NCI-H345 (cell line): Measurements from ENCODE around the gene CLIC1.

Source experiments
- DNase-seq: peaks from one replicate; lab custom pipeline; 2025; lab: John Stamatoyannopoulos, UW

Gene CLIC1

GRCh38 chr6:31737991-31738979, 2.0 kb upstream of the CLIC1 start:
- peak; percentile 92 for DNase-seq

GRCh38 chr6:31737315-31737990, 1.1 kb upstream of the CLIC1 start:
- DNase-seq = peak; percentile 40

DNA sequence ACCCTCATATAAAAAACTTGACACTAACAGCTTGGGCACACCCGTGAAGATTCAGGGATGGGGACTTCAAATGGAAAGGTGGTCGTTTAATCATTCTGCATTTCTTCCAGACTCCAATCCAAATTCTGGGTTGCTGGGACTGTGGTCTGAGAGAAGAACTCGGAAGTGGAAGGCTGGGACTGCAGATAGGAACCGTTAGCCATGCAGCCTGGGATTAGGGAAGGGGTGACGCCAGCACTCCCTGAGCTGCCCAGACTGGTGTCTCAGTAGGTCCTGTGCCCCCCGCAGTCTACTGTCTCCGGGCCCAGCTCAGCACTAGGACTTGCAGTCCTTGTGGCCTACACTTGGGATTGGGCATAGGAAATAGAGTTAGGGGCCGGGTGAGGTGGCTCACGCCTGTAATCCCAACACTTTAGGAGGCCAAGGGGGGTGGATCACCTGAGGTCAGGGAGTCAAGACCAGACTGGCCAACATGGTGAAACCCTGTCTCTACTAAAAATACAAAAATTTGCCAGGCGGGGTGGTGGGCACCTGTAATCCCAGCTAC, 511 bp upstream of the CLIC1 start:
- DNase-seq = no peak

DNA sequence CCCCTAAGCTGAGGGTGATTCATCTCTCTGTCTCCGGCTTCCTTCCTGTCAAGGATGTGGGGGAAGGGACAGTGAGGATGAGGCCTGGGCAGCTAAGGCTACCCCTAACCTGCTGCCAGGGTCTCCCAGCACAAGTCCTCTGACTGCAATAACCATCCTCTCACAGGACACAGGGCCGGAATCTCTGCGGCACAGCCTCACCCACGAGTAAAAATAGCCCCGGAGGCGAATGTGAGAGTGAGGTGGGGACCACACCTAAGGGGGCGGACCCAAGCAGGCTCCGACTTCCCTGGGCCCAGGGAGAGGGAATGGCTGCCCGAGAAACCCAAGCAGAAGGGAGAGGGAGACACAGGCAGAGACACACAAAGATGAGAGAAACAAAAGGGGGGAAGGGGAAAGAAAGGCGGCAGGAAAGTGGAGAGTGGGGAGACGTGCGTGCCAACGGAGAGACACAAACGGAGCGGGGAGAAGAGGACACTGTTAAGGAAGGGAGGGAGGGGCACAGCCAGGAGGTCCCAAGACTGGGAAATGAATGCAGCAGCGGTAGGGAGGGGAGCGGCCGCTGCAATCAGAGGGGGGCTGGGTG, 1.4 kb downstream of the CLIC1 start:
- no peak for DNase-seq

DNA sequence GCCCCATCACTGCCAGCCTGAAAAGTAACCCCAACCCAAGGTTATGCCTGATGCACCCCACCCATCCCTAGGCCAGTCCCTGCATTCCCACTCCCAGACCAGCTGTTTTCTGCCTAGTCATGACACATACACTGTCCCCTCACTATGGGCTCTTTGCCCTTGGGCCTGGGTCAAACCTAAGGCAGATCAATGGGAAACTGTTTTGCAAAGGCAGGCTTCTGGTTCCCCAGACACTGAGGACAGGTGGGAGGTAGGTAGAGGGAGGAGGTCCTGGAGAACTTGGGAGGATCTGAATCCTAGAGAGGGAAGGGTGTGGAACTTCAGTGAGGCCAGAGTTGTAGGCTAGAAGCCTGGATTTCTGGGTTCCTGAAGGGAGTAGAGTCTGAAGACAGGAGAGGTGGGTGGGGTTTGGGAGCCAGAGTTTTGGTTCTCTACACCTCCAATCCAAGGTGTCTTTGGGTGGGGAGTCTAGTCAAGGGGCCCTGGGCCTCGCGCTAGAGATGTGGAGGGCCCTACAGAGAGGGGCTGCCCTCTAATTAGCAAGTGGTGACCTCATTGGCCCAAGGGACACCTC, 2.0 kb downstream of the CLIC1 start:
- no peak for DNase-seq

GRCh38 chr6:31733734-31734133, 2.6 kb downstream of the CLIC1 start:
- DNase-seq = no peak

DNA sequence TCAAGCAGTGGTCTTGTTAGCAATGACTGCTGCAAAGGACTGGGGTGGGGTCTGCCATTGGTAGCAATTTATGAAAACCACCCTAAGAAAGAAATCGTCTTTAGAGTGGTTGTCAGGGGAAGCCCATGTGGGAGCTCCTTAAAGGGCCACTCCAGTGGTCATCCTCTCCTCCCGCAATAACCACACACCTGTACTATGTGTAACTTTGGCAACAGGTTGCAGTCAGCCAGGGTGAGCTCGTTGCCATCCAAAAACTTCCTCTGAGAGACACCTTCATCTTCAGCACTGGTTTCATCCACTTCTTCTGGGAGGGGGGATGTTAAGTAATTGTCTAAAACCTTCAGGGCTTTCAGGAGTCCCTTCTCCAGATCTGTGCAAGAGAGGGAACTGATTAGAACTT, 4.3 kb downstream of the CLIC1 start:
- no peak for DNase-seq

DNA sequence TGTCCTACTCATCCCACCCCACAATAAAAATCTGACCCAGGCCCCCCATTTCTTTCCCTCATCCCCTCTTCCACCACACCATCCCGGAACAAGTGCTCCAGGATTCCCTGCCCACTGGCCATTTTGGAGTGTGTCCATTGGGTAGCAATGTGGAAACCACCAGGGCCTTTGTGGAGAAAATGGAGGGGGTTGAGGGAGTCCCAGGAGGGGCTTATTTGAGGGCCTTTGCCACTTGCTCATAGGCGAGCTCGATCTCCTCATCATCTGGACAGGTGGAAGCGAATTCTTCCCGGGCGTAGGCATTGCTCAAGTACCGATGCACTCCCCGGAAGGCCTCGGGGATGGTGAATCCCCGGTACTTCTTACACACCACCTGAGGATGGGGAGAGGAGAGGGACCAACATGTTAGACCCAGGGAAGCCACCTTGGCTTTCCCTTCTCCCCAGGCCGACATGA, 5.7 kb downstream of the CLIC1 start:
- DNase-seq = no peak

GRCh38 chr6:31729979-31730630, 6.2 kb downstream of the CLIC1 start:
- peak; percentile 78 for DNase-seq

DNA sequence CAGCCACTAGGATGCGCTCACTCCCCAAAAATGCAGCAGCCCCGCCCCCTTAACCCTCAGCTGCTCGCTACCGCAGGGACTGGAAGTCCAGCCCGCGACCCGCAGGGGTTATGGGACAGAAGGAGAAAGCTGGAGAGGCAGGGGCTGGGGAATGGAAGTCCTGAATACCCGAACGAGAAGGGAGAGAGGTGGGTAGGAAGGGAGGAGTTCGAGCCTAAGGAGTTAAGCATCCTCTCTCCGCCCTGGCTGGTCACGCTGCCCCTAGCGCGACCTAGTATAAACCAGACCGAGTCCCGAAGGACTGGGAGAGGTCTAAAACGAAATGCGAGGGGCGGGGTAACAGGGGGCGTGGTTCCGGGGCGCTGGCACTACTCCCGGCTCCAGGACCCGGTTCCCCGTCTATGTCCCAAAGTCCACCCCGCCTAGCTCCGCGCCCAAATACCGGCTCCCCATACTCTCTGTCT, 6.8 kb downstream of the CLIC1 start:
- peak; percentile 81 for DNase-seq

DNA sequence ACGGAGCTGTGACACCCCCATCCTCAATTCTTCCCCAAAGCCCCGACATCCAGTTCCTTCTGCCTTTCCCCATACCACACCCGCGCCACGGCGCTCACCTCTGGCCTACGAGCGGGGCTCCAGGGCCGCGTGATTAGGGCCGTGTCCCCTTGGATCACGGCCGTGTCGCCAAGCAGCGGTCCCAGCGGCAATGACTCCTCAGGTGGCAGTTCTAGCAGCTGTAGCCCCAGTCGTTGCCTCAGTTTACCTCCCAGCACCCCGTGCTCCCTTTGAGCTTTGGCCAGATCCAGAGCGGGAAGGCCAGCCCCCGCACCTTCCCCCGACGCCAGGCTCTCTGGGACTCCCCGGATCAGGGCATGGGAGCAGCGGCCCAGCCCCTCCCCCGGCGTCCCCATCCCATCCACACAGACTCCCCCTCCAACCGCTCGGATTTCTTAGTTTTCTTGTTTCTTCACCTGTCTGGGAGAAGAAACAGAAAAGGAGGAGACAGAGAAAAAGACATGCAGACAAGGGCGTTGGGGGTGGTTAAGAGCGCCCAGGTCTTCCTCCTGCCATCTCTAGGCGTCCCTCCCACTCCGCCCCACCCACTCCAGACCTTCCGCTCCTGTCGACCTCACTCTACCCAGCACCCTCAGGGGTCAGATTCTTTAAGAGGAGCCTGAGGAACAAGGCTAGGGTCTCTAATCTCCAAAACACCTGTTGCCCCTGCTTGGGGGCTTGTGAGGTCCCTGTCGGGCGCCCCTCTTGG, 7.4 kb downstream of the CLIC1 start, which contains the start of gene DDAH2:
Gene DDAH2, minus strand, starts transcription at position 533 of the 748 bp plus-strand sequence. Its CDS starts 138 bp downstream, at position 395.
- DNase-seq = no peak

- DNase-seq = no peak
Measured at GRCh38 chr6:31727717-31728671, 8.3 kb downstream of the CLIC1 start.

DNA sequence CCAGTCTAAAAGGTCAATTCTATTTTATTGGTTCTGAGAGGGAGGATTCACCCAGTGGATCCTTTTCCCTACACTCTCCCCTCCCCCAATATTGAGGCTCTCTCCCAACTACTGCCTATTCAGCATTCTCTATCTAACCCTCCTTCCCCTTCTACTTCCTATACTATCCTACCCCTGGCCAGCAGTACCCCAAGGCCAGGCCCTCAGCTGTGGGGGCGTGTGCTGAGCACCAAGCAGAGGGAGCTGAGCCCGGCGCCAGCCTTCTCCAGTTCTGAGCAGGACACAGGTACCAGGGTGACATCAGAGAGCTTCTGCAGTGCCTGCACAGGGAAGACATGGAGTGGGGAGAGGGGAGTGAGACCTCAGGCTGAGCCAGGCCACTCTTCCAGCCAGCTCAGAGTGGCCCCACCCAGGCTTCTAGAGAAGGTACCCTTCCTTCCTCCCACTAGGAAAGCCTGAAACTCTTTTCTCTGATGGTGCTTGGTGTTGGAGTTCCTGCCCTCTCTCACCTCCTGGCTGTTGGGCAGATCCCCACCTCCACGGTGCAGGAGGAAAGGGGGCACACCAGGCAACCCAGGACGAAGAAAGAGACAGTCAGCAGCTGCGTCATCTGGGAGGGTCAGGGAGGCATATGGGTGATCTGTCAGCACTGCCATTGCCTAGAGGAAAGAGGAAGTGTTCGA, 9.2 kb downstream of the CLIC1 start:
- no peak for DNase-seq

GRCh38 chr6:31725502-31726350, 10.6 kb downstream of the CLIC1 start:
- DNase-seq = no peak

- no peak for DNase-seq
Measured at GRCh38 chr6:31723980-31724691, 12.2 kb downstream of the CLIC1 start.

DNA sequence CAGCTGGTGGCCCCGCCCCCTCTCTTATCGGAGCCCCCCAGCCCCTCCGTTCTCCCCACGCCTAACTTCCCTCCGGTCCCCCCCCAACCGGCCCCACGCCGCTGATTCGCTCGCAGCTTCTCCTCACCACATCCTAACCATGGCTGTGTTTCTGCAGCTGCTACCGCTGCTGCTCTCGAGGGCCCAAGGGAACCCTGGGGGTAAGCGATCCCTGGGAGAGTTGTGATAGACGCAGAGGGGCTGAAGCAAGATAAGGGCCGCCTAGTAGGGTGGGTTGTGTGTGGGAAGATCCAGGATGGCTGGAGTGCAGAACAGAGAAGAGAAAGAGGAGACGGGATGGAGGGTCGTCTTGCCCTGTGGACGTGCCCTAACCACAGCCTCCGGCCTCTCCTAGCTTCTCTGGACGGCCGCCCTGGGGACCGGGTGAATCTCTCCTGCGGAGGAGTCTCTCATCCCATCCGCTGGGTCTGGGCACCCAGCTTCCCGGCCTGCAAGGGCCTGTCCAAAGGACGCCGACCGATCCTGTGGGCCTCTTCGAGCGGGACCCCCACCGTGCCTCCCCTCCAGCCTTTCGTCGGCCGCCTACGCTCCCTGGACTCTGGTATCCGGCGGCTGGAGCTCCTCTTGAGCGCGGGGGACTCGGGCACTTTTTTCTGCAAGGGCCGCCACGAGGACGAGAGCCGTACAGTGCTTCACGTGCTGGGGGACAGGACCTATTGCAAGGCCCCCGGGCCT, 12.9 kb downstream of the CLIC1 start, which contains the start of gene MPIG6B:
Gene MPIG6B, plus strand, starts transcription at position 129 of the 735 bp plus-strand sequence. Its CDS starts 11 bp downstream, at position 140.
- no peak for DNase-seq
